22Rv1 (cell line): ENCODE data around the gene FGFR2.

ENCODE experiments used
- CTCF ChIP-seq: fragments of 450-650 bp; IDR thresholded peaks from 2 replicates; pipeline ENCODE4 v1.5.1; 2017; ENCODE audit warnings: mild to moderate bottlenecking
- ZFX ChIP-seq: fragments of 450-650 bp; IDR thresholded peaks from 2 replicates; pipeline ENCODE4 v1.6.1; 2017; ENCODE audit warnings: antibody characterized with exemption, borderline replicate concordance

DNA sequence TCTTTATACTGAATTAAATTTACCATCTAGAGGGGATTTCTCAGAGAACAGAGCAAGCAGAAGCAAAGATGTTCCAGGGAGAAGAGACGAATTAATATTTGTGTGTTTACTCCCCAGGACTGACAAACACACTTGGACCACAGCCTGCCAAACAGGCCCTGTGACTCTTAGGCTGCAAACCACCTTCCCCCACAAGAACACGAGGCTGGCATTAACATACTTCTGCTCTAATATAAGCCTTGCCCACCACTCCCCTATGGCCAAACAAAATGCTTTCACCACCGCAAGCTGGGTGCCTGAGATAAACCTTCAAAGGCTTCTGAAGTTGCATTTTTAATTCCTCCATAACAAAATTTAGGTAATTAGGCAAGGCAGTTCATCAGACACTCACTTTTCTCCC is 88.4 kb downstream of the FGFR2 start:
- TF ChIP-seq CTCF: no peak
- TF ChIP-seq ZFX: no peak
